ENCODE measurements around the gene DNAJA3. TPM values are rescaled to one million over a fixed set of nuclear protein-coding genes. Genes with fewer than 3 reads are reported as not detected.
A peak's percentile ranks its signal among the peaks of the same experiment; 100 is the strongest.

DNAJA3 gene
- total RNA-seq, 1 experiment from 2014 or later: 93.3 TPM

- ATAC-seq: peak; percentile 76
- intact Hi-C loops (cut with micrococcal nuclease): loop anchor here (10.0 kb wide), 1 partner anchor 550 kb away; the partner anchor contains the start of gene SEC14L5
Observed at GRCh38 chr16:4404247-4404966, 21.3 kb upstream of the DNAJA3 start.

More at GRCh38 chr16:4404247-4404966, 21.3 kb upstream of the DNAJA3 start:
- no peaks in the 10 kb centered on the region for H3K9me3 ChIP-seq (ENCODE audit: control insufficient read depth in 1 of 2, insufficient read depth in 1 of 2, low read depth in 1 of 2, low read length in 2 of 2)
- RAD21 ChIA-PET (ENCODE audit: low non-redundant PET in 1 of 2, low total read pairs in 2 of 2, uncharacterized antibody in 2 of 2, unreplicated experiment in 2 of 2): interaction anchor here (1.0 to 1.8 kb wide), 2 partner anchors 45 to 151 kb away, joined by 3 to 13 read pairs; no protein-coding TSS in a partner anchor
- no peak overlapping the region for H3K9ac ChIP-seq (ENCODE audit: low read length)
- peak; percentile 72 for TF ChIP-seq RAD21 (IDR thresholded peaks at IDR 0.05; ENCODE audit: low read depth)
- peak; percentile 90 to 99 (median 98) for TF ChIP-seq CTCF (IDR thresholded peaks at IDR 0.05 in 2 of 3, conservative IDR thresholded peaks at IDR 0.05 in 1 of 3; ENCODE audit: borderline replicate concordance in 1 of 3, insufficient read depth in 1 of 3, low read depth in 2 of 3, low read length in 2 of 3)
- TF ChIP-seq CEBPB (IDR thresholded peaks at IDR 0.05; ENCODE audit: low read depth): no peak
- TF ChIP-seq TCF7L2 (IDR thresholded peaks at IDR 0.05; ENCODE audit: borderline replicate concordance, extremely low read depth, insufficient read depth, insufficient read length): no peak
- no peak for TF ChIP-seq ELF1 (IDR thresholded peaks at IDR 0.05; ENCODE audit: borderline replicate concordance, low read depth)
- TF ChIP-seq EGR1 (IDR thresholded peaks at IDR 0.05; ENCODE audit: low read depth): no peak
- no peak for TF ChIP-seq EZH2phosphoT487 (IDR thresholded peaks at IDR 0.05; ENCODE audit: borderline replicate concordance)
- TF ChIP-seq ZFX (IDR thresholded peaks at IDR 0.05): no peak
- no peak for TF ChIP-seq REST (IDR thresholded peaks at IDR 0.05; ENCODE audit: low read depth)
- TF ChIP-seq CBX3 (IDR thresholded peaks at IDR 0.05; ENCODE audit: low read depth): no peak
- H4K20me1 ChIP-seq (ENCODE audit: insufficient read depth): no peaks in the 10 kb centered on the region
- POLR2A ChIA-PET: no interaction called here
- no peak overlapping the region for H2AFZ ChIP-seq (ENCODE audit: low read depth, low read length, poor library complexity, severe bottlenecking)
- CTCF ChIA-PET: interaction anchor here (0.6 to 3.2 kb wide), 12 partner anchors 11 to 835 kb away, joined by 3 to 52 read pairs (median 6); partner anchors contain the start of genes CORO7 and PAM16
- BruUV-seq (replicated peaks): no TSS peak
- 0 out of 2 replicates have a peak overlapping the region, but pooled peaks have one; percentile 18 for H3K27ac ChIP-seq (ENCODE audit: low read depth, low read length)
- H3K36me3 ChIP-seq (ENCODE audit: control insufficient read depth in 1 of 2, insufficient read depth in 2 of 2, low read length in 2 of 2): no peaks in the 10 kb centered on the region; a peak in 1 of 4 replicates
- no peak overlapping the region for H3K4me3 ChIP-seq (replicated peaks in 1 of 2; ENCODE audit: low read depth in 1 of 2, low read length in 2 of 2)
- DNase-seq (ENCODE audit: low read depth, low spot score): no peak
- peaks cover 6 to 8% of the 10 kb centered on the region in 2 experiments; a peak in 3 of 4 replicates for H3K4me1 ChIP-seq (ENCODE audit: control insufficient read depth in 1 of 2, insufficient read depth in 2 of 2, low read length in 2 of 2)
- H3K27me3 ChIP-seq (ENCODE audit: insufficient read depth, low read length): no peaks in the 10 kb centered on the region
- H3K79me2 ChIP-seq (ENCODE audit: insufficient read depth, low read length): no peaks in the 10 kb centered on the region
- no peak overlapping the region for H3K4me2 ChIP-seq (ENCODE audit: low read length)
- no peaks in the 10 kb centered on the region for H3K9me2 ChIP-seq (ENCODE audit: insufficient read depth)
